ENCODE results near the gene C20orf204.

DNA sequence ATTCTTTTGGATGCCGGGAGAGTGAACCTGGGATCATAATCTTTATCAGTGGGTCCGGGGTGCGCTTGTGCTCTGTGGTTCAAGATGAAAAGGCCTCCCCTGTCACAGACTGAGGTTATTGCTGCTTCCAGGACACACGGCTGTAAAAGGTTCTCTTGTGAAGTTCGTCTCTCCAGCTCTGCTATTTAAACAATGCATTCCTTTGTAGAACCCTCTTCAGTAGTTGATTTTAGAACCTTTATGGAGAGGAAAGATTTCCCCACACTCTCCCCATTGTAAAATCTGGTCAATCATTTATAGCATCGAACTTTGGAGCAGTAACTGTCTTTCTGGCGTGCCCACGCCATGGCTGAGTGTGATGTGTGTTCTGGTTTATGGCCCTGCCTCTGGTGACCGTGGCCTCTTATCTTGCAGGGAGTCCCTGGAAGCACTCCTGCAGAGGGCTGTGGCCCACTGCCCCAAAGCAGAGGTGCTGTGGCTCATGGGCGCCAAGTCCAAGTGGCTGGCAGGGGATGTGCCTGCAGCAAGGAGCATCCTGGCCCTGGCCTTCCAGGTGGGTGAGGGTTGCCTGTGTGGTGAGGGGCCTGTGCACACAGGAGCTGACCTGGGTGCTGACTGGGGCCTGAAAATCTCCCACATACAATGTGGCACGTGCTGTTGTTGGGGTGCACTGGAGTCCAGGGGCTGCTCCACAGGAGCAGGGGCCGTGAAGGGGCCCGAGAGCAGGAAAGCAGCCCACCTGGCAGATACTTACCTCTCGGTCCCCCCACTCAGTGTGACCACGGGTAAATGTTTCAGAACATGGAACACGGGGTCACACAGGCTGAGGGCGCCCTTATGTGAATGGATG, 11.6 kb upstream of the C20orf204 start:
- no peak for TF ChIP-seq POLR2A (IDR thresholded peaks at IDR 0.05)
- TF ChIP-seq, protein P1, sequence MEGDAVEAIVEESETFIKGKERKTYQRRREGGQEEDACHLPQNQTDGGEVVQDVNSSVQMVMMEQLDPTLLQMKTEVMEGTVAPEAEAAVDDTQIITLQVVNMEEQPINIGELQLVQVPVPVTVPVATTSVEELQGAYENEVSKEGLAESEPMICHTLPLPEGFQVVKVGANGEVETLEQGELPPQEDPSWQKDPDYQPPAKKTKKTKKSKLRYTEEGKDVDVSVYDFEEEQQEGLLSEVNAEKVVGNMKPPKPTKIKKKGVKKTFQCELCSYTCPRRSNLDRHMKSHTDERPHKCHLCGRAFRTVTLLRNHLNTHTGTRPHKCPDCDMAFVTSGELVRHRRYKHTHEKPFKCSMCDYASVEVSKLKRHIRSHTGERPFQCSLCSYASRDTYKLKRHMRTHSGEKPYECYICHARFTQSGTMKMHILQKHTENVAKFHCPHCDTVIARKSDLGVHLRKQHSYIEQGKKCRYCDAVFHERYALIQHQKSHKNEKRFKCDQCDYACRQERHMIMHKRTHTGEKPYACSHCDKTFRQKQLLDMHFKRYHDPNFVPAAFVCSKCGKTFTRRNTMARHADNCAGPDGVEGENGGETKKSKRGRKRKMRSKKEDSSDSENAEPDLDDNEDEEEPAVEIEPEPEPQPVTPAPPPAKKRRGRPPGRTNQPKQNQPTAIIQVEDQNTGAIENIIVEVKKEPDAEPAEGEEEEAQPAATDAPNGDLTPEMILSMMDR (IDR thresholded peaks at IDR 0.05) = no peak

All from tibial nerve (tissue), 3 donors.